IMR-90 (cell line): ENCODE data around the gene VPS52. TPM values are rescaled to one million over a fixed set of nuclear protein-coding genes. Genes with fewer than 3 reads are reported as not detected.
A peak's percentile ranks its signal among the peaks of the same experiment; 100 is the strongest.

Source experiments
- ATAC-seq: fragments of 200-7000 bp; cut with Tn5 transposase; 2 replicates; pipeline ENCODE4 v1.9.1; 2020; ENCODE audit warnings: low read depth, mild to moderate bottlenecking, moderate library complexity
- BruUV-seq: library from RNA; stranded (reverse); fragments of 400-500 nt; replicated peaks from 2 replicates; lab custom pipeline; 2021; lab: Mats Ljungman, UMichigan
- CTCF ChIA-PET: fragments of 300-600 bp; formaldehyde crosslinking; extraction: SDS; loops from one replicate; lab custom pipeline; 2021; ENCODE audit warnings: antibody characterized with exemption; lab: Yijun Ruan, JAX
- POLR2A ChIA-PET: fragments of 300-600 bp; sonication (Branson Sonifier 250); formaldehyde crosslinking; loops from one replicate; lab custom pipeline; 2022; ENCODE audit warnings: antibody characterized with exemption; ENCODE audit not compliant: unreplicated experiment; lab: Charles Lee
- DNase-seq: peaks from one replicate; pipeline ENCODE4 v3.0.0; 2013
- H2AFZ ChIP-seq: replicated peaks from 2 replicates; pipeline ENCODE3; 2013; ENCODE audit warnings: low read length, mild to moderate bottlenecking; ENCODE audit not compliant: poor library complexity
- H2AK5ac ChIP-seq: 2 replicates; pipeline ENCODE4 v1.6.1; 2013; ENCODE audit warnings: low read depth, low read length, inconsistent platforms
- H2AK9ac ChIP-seq: replicated peaks from 2 replicates; pipeline ENCODE3; 2013; ENCODE audit warnings: mild to moderate bottlenecking, low read depth, low read length, moderate library complexity; ENCODE audit not compliant: poor library complexity
- H2BK120ac ChIP-seq: 2 replicates; pipeline ENCODE4 v1.6.1; 2013; ENCODE audit warnings: low read depth, low read length, inconsistent platforms
- H2BK15ac ChIP-seq: 3 replicates; pipeline ENCODE4 v1.6.1; 2013; ENCODE audit warnings: low read depth, low read length, inconsistent platforms
- H2BK20ac ChIP-seq: 2 replicates; pipeline ENCODE4 v1.6.1; 2013; ENCODE audit warnings: low read depth, mild to moderate bottlenecking, inconsistent platforms, low read length, moderate library complexity
- H2BK5ac ChIP-seq: 2 replicates; pipeline ENCODE4 v1.6.1; 2013; ENCODE audit warnings: mild to moderate bottlenecking, low read depth, low read length, inconsistent platforms; ENCODE audit not compliant: poor library complexity, severe bottlenecking
- H3K14ac ChIP-seq: replicated peaks from 2 replicates; pipeline ENCODE4 v1.6.1; 2013; ENCODE audit warnings: low read depth, low read length, inconsistent platforms
- H3K18ac ChIP-seq: 2 replicates; pipeline ENCODE4 v1.6.1; 2013; ENCODE audit warnings: low read depth, low read length, control low read depth
- H3K23ac ChIP-seq: 2 replicates; pipeline ENCODE4 v1.6.1; 2013; ENCODE audit warnings: low read depth, low read length, inconsistent platforms
- H3K27ac ChIP-seq: 2 replicates; pipeline ENCODE4 v1.5.1; 2013; ENCODE audit warnings: mild to moderate bottlenecking, control low read depth, low read length; ENCODE audit not compliant: insufficient read depth
- H3K27me3 ChIP-seq: 2 replicates; pipeline ENCODE4 v1.6.1; 2013; ENCODE audit warnings: low read length; ENCODE audit not compliant: control insufficient read depth, insufficient read depth
- H3K36me3 ChIP-seq: 2 replicates; pipeline ENCODE4 v1.6.1; 2013; ENCODE audit warnings: low read length, mixed read lengths; ENCODE audit not compliant: control insufficient read depth, insufficient read depth
- H3K4ac ChIP-seq: 2 replicates; pipeline ENCODE4 v1.6.1; 2013; ENCODE audit warnings: low read depth, low read length, inconsistent platforms
- H3K4me1 ChIP-seq: 2 replicates; pipeline ENCODE4 v1.6.1; 2013; ENCODE audit warnings: low read length, mixed read lengths; ENCODE audit not compliant: control insufficient read depth, insufficient read depth
- H3K4me2 ChIP-seq: 2 replicates; pipeline ENCODE4 v1.6.1; 2013; ENCODE audit warnings: low read depth, mild to moderate bottlenecking, control low read depth, low read length, moderate library complexity
- H3K4me3 ChIP-seq: 2 replicates; pipeline ENCODE4 v1.5.1; 2013; ENCODE audit warnings: low read depth, mild to moderate bottlenecking, control low read depth, low read length, moderate library complexity; ENCODE audit not compliant: insufficient read depth
- H3K56ac ChIP-seq: 2 replicates; pipeline ENCODE4 v1.6.1; 2013; ENCODE audit warnings: low read length, inconsistent platforms; ENCODE audit not compliant: insufficient read depth; ENCODE audit errors: extremely low read depth
- H3K79me1 ChIP-seq, 2 experiments: 2 replicates each; pipeline ENCODE4 v1.6.1; 2013; ENCODE audit warnings: low read length in 2 of 2, inconsistent platforms in 1 of 2, low read depth in 1 of 2
- H3K9ac ChIP-seq: 2 replicates; pipeline ENCODE4 v1.6.1; 2013; ENCODE audit warnings: low read depth, low read length, control low read depth
- H3K9me1 ChIP-seq: 2 replicates; pipeline ENCODE4 v1.6.1; 2013; ENCODE audit warnings: low read length, inconsistent platforms; ENCODE audit not compliant: insufficient read depth
- H3K9me3 ChIP-seq: 2 replicates; pipeline ENCODE4 v1.6.1; 2013; ENCODE audit warnings: low read length; ENCODE audit not compliant: control insufficient read depth, insufficient read depth
- H4K20me1 ChIP-seq: 2 replicates; pipeline ENCODE4 v1.6.1; 2013; ENCODE audit warnings: low read length, inconsistent platforms; ENCODE audit not compliant: insufficient read depth
- H4K5ac ChIP-seq: 2 replicates; pipeline ENCODE4 v1.6.1; 2013; ENCODE audit warnings: mild to moderate bottlenecking, low read depth, low read length, control low read depth
- H4K8ac ChIP-seq, 2 experiments: 2 replicates each; pipeline ENCODE4 v1.6.1; 2013; ENCODE audit warnings: low read depth in 2 of 2, low read length in 2 of 2, control low read depth in 1 of 2, inconsistent platforms in 1 of 2
- H4K91ac ChIP-seq: 2 replicates; pipeline ENCODE4 v1.6.1; 2013; ENCODE audit warnings: low read depth, low read length, inconsistent platforms; ENCODE audit not compliant: insufficient read depth
- MXI1 ChIP-seq: IDR thresholded peaks from 2 replicates; pipeline ENCODE4 v1.6.1; 2012; ENCODE audit warnings: low read depth, mild to moderate bottlenecking, low read length, moderate library complexity, borderline replicate concordance
- NFE2L2 ChIP-seq: fragments of 150-350 bp; IDR thresholded peaks from 2 replicates; pipeline ENCODE4 v1.6.1; 2016; ENCODE audit warnings: low read depth, mild to moderate bottlenecking, low read length
- POLR2A ChIP-seq: IDR thresholded peaks from 2 replicates; pipeline ENCODE4 v1.6.1; 2012; ENCODE audit warnings: mild to moderate bottlenecking, low read depth, low read length
- WGBS, 2 experiments: methylation state at CpG; one replicate each; pipeline versions ENCODE4 v1.1.5 to v1.1.7; 2013; ENCODE audit warnings: missing lambda C conversion rate in 2 of 2; ENCODE audit not compliant: insufficient read length in 1 of 2; ENCODE audit errors: extremely low coverage in 2 of 2; 5-methylcytosine and 5-hydroxymethylcytosine counted together
- dilution Hi-C: fragments of 300-500 bp; cut with HindIII; formaldehyde crosslinking; loops from one replicate; pipeline ENCODE4 v1.14.3; 2018; ENCODE audit warnings: low sequenced_read_pairs; ENCODE audit not compliant: unreplicated experiment
- in situ Hi-C: fragments of 300-500 bp; cut with MboI; formaldehyde crosslinking; loops from 3 replicates; pipeline ENCODE4 v1.14.3; 2019; ENCODE audit warnings: low sequenced_read_pairs, inconsistent platforms, mixed read lengths
- intact Hi-C: fragments of 100-400 bp; cut with micrococcal nuclease; formaldehyde crosslinking; loops from 2 replicates; pipeline ENCODE4 v1.10.0; 2022
- polyA plus RNA-seq, 3 experiments: library from polyadenylated mRNA; depleted of rRNA; stranded (reverse); fragments of >200 nt; gene quantifications; 2 replicates each; pipeline ENCODE4 v1.2.3, GENCODE V29; 2012; ENCODE audit warnings: low replicate concordance in 1 of 3
- total RNA-seq: library from RNA; depleted of rRNA; stranded (reverse); fragments of >200 nt; gene quantifications from 2 replicates; pipeline ENCODE4 v1.2.3, GENCODE V29; 2012
- TF ChIP-seq, protein P1 (sequence below): conservative IDR thresholded peaks from 2 replicates; pipeline ENCODE4 v1.5.1; 2012; ENCODE audit warnings: mild to moderate bottlenecking, low read depth, low read length, improper control_type of control experiment
- TF ChIP-seq, protein P2 (sequence below): fragments of 150-350 bp; IDR thresholded peaks from 2 replicates; pipeline ENCODE4 v1.6.1; 2016; ENCODE audit warnings: low read depth, mild to moderate bottlenecking, low read length, moderate library complexity, borderline replicate concordance

Gene VPS52
- total and polyA plus RNA-seq, 2 of the 4 experiments (the other 2 are of a cell fraction) = 29.8 to 54.6 TPM

DNA sequence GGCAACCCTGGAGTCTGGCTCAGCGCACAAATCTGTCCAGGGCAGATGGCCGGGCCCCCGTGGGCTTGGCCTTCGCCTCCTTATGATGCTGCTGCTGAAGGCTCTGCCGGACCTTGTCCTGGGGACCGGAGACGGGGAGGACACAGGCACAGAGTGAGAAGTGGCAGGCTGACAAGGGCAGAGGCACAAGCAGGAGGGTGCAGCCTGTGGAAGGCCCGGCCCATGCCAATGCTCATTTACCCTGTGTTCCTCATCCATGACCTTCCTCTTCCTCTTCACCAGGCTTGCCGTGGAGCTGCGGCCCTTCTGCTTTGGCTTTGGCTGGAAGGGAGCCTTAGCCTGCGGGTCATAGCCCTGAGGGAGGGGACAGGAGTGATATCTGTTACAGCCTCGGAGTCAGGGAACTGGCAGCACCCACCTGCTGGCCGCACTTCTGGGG lies 7.6 kb upstream of the VPS52 start:
- no peaks in the 10 kb centered on the region for H3K27me3 ChIP-seq
- no peak overlapping the region for H3K18ac ChIP-seq
- ChIA-PET CTCF (interaction anchor here (0.6 kb wide), 1 partner anchor 22 kb away, joined by 5 read pairs; no protein-coding TSS in a partner anchor), POLR2A (no interaction called here)
- no peak for ATAC-seq
- peaks cover 3% of the 10 kb centered on the region for H3K9me1 ChIP-seq
- no peaks in the 10 kb centered on the region for H3K9me3 ChIP-seq
- 91% methylated on average over 4 of the region's 13 CpGs; no CpG with 5 or more reads in 1 of the 2 experiments for WGBS, 2 experiments
- no peak overlapping the region for H2BK20ac ChIP-seq
- H4K8ac ChIP-seq = no peak overlapping the region
- peaks cover 19 to 45% of the 10 kb centered on the region in 2 experiments for H3K79me1 ChIP-seq
- no peak overlapping the region for H3K9ac ChIP-seq
- no peak overlapping the region for H3K4me2 ChIP-seq
- no peak overlapping the region for H2BK15ac ChIP-seq
- no TSS peak for BruUV-seq
- no peak for DNase-seq
- in situ Hi-C loops (no loop called here), intact Hi-C loops (no loop called here), dilution Hi-C loops (no loop called here)
- H3K4me3 ChIP-seq = no peak overlapping the region
- no peak overlapping the region for H3K4ac ChIP-seq
- H2BK120ac ChIP-seq = no peak overlapping the region
- H2AK5ac ChIP-seq = no peak overlapping the region
- H2BK5ac ChIP-seq = no peak overlapping the region
- H3K36me3 ChIP-seq = peaks cover 64% of the 10 kb centered on the region
- H4K20me1 ChIP-seq = peaks cover 57% of the 10 kb centered on the region
- peaks cover 8% of the 10 kb centered on the region for H3K4me1 ChIP-seq
- no peak overlapping the region for H3K56ac ChIP-seq
- H2AFZ ChIP-seq = peak overlapping the region; percentile 63
- H2AK9ac ChIP-seq = peak overlapping the region; percentile 42
- H4K5ac ChIP-seq = no peak overlapping the region
- TF ChIP-seq MXI1 (no peak), POLR2A (no peak), NFE2L2 (no peak)
- TF ChIP-seq, protein P1, sequence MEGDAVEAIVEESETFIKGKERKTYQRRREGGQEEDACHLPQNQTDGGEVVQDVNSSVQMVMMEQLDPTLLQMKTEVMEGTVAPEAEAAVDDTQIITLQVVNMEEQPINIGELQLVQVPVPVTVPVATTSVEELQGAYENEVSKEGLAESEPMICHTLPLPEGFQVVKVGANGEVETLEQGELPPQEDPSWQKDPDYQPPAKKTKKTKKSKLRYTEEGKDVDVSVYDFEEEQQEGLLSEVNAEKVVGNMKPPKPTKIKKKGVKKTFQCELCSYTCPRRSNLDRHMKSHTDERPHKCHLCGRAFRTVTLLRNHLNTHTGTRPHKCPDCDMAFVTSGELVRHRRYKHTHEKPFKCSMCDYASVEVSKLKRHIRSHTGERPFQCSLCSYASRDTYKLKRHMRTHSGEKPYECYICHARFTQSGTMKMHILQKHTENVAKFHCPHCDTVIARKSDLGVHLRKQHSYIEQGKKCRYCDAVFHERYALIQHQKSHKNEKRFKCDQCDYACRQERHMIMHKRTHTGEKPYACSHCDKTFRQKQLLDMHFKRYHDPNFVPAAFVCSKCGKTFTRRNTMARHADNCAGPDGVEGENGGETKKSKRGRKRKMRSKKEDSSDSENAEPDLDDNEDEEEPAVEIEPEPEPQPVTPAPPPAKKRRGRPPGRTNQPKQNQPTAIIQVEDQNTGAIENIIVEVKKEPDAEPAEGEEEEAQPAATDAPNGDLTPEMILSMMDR = no peak
- TF ChIP-seq, protein P2, sequence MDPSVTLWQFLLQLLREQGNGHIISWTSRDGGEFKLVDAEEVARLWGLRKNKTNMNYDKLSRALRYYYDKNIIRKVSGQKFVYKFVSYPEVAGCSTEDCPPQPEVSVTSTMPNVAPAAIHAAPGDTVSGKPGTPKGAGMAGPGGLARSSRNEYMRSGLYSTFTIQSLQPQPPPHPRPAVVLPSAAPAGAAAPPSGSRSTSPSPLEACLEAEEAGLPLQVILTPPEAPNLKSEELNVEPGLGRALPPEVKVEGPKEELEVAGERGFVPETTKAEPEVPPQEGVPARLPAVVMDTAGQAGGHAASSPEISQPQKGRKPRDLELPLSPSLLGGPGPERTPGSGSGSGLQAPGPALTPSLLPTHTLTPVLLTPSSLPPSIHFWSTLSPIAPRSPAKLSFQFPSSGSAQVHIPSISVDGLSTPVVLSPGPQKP = no peak
- no peak overlapping the region for H4K91ac ChIP-seq
- H3K23ac ChIP-seq = no peak overlapping the region
- no peak overlapping the region for H3K14ac ChIP-seq
- no peak overlapping the region for H3K27ac ChIP-seq
